ENCODE results near the gene MAGEA9.
"Not testable (repeated sequence)": the region's sequence is repeated elsewhere in the genome, so short reads cannot be mapped to it uniquely, and the experiment has no call there.

MAGEA9 gene

GRCh38 chrX:149807747-149808458 is 26.2 kb downstream of the MAGEA9 start:
- DNase-seq, result no peak

GRCh38 chrX:149818652-149819051 is 36.9 kb downstream of the MAGEA9 start:
- no peak for DNase-seq

- no peak for DNase-seq
Observed at GRCh38 chrX:149819371-149819770, 37.6 kb downstream of the MAGEA9 start.

DNA sequence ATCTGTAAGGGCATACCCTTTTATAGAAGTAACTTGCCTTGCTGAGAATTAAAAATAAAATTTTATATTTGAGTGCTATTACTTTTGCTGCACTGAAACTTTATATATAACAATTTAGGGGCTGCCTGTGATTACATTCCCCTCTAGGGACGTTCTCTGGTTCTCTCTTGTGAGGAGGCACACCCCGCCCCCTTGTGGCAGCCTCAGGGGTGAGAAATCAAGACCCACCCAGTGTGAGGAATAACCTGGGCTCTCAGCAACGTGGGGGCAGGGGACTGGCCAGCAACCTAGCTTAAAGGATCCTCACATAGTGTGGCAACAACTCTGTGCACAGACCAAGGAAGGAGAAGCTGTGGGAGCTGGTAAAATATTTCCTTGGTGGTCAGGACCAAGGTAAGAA is 43.7 kb downstream of the MAGEA9 start:
- peak; percentile 7 for DNase-seq

- DNase-seq, result no peak
Observed at GRCh38 chrX:149827254-149827653, 45.5 kb downstream of the MAGEA9 start.

DNA sequence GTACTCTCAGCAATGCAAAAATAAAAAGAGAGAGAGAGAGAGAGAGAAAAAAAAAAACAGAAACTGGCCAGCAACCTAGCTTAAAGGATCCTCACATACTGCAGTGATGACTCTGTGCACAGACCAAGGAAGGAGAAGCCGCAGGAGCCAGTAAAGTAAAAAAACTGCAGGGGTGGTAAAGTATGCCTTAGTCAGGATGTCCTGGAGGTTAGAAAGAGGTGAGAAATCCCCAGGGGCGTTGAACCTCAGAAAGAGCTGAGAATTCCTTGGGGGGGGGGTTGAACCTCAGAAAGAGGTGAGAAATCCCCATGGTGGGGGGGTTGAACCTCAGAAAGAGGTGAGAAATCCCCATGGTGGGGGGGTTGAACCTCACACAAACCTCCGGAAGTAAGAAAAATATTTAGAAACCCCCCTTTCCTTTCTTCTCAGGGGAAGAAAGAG is 48.0 kb downstream of the MAGEA9 start:
- no peak for DNase-seq

GRCh38 chrX:149830192-149830873 is 48.6 kb downstream of the MAGEA9 start:
- DNase-seq, result peak; percentile 0

DNA sequence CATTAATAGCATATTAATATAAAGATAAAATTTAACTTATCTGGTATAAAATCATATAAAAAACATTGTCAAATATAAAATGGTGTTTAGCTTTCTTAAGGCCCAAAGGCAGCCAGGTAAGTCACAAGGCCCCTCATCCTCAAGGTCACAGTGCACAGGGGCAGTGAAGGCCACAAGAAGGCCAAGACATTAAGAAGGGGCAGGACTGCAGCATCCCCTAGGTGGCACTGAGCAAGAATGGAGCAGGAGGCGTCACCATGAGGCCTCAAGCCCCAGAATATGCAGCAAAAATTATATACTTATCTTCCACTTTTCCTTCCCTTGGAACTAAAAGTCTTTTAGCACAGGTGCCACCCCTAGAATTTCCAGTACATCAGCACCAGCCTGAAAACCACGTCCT is 49.7 kb downstream of the MAGEA9 start:
- no peak for DNase-seq

GRCh38 chrX:149836728-149837127 is 55.0 kb downstream of the MAGEA9 start:
- not testable (repeated sequence) for DNase-seq

DNA sequence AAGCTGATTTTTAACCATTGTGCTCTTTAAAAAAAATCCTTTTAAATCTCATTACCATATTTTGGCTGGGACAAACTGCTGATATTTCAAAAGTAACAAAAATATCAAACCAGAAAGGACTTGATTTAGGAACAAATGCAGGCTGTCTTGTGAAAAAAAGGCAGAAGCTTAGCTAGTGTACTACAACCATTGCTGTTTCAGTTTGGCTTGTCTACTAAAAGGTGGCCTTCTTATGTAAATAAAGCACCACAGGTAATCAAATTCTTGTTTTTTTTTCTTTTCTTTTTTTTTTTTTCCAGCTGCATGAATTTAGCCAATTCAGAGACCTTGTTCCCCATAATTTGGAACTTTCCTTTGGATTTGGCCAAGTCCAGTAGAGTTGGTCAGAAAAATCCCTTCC is 55.4 kb downstream of the MAGEA9 start:
- DNase-seq, result no peak
